ENCODE measurements around the gene APBA2.

The APBA2 gene

DNA sequence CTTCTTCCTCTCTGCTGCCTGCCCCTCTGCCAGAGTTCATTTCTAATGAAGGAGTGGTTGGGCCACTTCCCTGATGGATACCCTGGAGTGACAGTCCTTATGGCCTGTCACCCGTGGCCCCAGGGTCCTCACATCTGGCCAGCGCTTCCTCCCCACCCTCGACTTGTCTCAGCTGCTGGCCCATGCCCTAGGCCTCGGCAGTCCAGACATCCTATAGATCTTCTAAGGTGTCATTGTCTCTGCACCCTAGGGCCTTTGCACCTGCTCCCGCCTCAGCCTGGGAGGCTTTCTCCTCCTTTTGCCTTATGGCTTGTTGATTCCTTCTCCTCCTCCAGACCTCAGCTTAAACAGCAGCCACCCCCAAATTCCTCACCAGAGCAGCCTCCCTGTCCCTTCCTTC lies 202.9 kb downstream of the APBA2 start:
- no peak for DNase-seq (ENCODE audit: low read depth)

DNA sequence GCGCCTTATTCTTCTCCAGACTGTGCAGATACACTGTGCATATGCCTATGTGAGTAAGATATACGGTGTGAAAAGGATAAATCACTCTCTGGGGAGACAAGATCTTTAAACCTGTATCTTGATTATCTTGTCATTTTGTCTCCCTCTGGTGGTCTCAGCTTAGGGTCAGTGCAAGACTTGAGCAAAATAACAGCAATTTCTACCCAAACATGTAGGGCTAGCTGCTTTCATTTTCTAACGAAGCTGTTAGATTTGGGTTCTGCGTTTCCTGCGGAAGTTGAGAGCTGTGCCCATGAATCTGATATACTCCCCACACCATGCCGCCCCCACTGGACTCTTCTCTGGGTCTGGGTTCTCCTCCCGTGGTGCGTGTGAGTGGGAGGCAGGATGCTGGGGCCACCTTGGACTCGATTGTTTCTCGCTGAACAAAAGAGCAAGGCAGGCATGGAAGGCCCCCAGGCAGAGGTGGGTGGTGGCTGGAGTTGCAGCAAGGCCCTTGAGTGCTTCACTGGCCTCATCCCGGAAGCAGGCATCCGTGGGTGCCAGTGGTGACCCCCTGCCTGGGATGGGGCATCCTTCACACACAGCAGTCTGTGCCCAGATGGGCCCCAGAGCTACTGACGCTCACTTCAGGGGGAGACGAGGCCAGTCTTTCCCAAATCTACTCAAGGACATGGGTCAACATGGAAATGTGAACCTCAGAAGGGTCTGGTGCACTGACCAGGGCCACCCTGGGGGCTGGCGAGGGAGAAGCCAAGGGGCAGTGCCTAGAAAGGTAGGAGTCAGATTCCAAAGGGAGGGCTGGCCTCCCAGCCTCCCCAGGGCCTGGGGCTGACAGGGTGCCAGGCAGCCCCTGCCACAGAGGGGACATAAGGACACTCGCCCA lies 204.2 kb downstream of the APBA2 start:
- no peak for DNase-seq (ENCODE audit: low read depth)

DNA sequence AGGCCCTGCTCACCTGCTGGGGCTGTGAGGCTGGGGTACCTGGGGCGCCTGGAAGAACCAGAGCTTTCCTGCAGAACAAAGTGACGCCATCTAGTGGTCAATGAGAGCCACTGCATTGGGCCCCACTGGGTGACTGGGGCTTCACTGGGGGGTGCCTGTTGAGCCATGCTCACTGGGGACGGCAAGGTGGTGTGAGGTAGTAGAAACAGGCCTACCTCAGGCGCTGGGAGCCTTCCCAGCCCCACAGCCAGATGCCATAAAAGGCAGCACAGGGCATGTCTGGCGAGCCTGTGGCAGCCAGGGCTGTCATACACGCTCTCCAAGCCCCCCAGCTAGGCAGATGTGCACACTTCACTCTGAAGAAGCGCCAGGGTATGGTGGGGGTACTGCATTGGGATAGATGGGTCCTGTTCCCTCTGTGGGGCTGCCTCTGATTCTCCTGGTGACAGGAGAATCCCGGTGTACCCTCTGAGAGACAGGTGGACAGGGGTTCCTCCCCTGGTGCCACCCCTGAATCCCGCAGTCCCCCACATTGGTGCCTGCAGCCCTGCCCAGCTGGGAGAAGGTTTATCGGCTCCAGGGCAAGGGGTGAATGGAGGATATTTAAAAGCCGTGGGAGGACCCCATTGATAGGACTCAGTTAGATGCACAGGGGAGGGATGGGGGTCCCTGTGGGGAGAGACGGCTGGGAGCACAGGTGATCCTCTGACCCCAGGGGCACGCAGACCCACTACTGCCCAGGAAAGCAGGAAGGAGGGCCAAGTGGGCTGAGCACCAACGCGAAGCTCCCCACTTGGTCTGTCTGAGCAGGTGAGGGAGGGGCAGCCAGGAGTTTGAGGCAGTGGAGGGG lies 205.1 kb downstream of the APBA2 start:
- DNase-seq (ENCODE audit: low read depth): peak; percentile 45

DNA sequence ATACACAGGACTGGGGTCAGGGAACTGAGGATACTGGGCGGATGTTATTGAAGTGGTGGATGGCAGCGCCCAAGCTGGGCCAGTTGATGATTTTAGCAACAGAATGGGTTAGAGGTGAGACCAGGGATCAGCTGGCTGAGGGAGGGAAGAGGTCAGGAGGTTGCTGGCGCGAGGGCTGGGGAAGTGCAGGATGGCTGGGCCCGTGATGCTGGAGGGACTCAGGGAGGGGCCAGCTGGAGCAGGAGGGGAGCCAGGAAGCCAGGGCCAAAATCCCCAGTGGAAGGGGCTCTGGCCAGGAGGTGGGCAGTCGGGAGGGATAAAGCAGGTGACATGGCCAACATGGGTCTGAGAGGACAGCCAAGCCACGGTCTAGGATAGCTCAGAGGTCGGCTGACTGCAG lies 205.9 kb downstream of the APBA2 start:
- no peak for DNase-seq (ENCODE audit: low read depth)

DNA sequence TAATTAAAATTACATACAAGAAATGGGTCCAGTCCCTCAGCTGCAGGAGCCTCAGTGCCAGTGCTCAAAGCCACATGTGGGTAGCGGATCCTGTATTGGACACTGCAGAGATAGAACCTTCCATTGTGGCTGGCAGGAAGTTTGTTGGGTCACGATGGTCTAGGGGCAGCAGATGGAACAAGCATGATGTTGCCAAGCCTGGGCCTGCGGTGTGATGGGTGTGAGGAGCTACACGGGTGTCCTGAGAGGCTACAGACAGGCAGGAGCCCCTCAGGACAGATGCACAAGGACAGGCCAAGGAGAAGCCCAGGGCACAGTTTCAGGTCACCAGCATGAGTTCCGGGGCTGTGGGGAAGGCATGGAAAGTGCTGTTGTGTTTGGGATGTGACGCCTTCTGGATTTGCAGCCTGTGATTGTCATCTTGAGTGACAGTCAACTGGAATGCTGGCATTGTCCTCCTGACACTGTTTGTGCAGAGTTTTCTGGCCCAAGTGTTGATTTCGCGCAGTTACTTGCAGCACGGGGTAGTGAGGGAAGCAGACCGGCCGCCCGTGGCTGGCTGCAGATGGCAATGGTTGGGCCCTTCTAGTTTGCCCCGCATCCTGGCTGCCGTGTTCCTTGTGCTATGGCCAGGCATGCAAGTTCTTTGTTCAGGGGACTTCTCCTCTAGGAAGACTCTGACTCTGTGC lies 206.7 kb downstream of the APBA2 start:
- DNase-seq (ENCODE audit: low read depth): no peak

DNA sequence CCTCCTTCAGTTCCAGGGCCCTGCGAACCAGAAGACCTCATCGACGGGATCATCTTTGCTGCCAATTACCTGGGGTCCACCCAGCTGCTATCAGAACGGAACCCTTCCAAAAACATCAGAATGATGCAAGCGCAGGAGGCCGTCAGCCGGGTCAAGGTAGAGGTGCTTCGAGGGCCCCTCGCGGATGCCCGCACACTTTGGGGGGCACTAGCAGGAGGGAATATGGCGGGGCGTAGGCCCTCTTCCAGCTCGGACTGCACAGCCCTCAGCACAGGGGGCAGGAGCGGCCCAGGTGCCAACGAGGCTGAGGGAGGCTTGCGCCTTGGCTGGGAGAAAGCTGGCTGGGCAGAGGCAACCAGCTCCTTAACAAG lies 207.3 kb downstream of the APBA2 start:
- no peak for DNase-seq (ENCODE audit: low read depth)

DNA sequence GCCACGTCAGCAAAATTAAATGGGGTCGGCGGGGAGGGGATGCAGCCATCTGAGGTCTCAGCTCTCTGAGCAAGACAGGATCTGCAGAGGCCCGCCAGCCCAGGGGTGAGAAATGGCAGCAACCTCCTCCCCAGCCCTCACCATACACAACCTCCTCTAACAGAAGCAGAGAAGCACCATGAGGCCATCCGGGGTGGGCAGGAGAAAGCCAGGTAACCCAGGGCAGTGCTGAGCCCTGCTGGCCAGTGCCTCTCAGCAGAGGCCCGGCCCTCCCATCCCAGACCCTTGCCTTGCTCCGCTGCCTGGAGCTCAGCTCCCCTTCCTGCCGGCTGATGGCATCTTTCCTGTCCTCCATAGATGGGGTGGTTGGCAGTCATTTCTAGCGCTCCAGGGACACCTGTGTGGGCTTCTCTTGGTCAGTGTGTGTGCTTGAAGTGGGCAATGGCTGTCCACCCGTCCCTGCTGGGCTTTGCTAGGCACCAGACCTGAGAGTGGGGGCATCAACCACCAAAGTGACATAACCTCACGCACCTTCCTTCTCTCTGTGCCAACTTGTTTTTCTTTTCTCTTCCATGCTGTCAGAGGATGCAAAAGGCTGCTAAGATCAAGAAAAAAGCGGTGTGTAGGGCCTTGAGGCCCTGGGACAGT lies 208.0 kb downstream of the APBA2 start:
- DNase-seq (ENCODE audit: low read depth): no peak

DNA sequence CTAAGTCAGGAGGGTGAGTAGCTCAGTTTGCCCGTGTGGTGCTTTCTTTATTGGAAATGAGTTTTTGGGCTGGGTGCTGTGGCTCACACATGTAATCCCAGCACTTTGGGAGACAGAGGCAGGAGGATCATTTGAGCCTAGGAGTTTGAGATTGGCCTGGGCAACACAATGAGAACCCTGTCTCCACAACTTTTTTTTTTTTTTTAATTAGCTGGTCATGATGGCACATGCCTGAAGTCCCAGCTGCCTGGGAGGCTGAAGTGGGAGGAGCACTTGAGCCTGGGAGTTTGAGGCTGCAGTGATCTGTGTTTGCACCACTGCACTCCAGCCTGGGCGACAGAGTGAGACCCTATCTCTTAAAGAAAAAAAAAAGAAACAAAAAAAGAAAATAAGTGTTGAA lies 208.9 kb downstream of the APBA2 start:
- DNase-seq (ENCODE audit: low read depth): no peak

DNA sequence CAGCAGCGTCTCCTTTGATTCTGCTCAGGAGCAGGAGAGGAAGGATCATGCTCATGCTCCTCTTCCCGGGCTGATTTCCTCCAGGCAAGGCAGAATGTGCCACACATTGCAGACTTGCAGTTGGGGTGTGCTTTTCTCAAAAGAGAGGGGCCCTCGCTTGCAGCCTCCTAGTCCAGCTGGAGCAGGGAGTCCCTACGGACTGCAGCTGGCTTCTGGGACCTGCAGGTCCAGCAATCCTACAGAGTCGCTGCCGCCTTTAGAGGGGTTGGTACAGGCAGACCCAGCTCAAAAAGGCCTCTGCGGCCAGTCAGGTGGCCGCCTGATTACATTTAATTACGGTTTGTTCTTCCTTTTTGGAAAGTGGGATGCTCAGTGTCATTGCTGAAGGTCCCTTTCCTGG lies 210.0 kb downstream of the APBA2 start:
- DNase-seq (ENCODE audit: low read depth): no peak

DNA sequence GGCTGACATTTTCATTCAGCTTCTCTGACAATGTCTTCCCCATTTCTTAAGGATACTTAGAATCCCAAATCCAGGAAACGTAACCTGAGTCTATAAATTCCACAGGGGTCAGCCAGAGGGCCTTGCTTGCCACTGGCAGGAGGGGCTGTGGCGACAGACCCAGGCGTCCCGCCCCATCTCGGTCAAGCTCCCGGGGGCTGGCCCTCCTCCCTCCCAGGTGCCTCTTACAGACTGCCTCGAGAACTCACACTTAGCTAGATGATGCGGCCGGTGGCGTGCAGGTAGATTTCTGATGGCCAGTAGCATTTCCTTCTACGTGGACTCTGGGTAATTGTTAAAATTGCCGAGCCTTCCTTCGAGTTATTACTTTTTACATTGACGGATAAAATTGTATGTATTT lies 211.4 kb downstream of the APBA2 start:
- DNase-seq (ENCODE audit: low read depth): no peak

DNA sequence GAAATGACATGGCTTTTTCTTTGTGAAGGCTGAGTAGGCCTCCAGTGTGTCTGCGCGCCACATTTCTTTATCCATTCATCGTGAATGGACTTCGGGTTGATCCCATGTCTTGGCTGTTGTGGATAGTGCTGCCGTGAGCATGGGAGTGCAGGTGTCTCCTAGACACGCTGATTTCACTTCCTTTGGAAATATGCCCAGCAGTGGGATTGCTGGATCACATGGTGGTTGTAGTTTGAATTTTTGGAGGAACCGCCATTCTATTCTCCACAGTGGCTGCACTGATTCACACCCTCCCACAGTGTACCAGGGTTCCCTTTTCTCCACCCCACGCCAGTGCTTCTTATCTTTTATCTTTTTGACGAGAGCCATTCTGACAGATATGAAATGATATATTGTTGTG lies 212.2 kb downstream of the APBA2 start:
- DNase-seq (ENCODE audit: low read depth): no peak

DNA sequence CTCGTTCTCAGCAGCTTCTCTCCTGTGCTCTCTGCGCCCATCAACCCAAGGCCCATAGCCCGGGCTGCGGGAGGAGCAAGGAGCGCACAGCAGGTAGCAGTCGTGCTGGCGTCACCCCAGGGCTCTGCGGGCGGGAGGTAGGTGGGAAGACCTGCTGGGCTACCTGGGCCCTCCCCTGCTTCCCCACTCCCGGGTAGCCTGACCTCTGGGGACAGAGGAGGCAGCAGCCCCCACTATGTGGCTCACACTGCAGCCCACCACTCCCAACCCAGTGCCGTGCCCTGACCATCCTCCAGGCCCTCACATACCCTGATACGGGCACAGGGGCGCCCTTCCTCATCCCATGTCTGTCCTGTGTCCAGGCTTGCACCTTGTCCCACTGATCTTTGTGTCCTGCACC lies 212.9 kb downstream of the APBA2 start:
- DNase-seq (ENCODE audit: low read depth): no peak

DNA sequence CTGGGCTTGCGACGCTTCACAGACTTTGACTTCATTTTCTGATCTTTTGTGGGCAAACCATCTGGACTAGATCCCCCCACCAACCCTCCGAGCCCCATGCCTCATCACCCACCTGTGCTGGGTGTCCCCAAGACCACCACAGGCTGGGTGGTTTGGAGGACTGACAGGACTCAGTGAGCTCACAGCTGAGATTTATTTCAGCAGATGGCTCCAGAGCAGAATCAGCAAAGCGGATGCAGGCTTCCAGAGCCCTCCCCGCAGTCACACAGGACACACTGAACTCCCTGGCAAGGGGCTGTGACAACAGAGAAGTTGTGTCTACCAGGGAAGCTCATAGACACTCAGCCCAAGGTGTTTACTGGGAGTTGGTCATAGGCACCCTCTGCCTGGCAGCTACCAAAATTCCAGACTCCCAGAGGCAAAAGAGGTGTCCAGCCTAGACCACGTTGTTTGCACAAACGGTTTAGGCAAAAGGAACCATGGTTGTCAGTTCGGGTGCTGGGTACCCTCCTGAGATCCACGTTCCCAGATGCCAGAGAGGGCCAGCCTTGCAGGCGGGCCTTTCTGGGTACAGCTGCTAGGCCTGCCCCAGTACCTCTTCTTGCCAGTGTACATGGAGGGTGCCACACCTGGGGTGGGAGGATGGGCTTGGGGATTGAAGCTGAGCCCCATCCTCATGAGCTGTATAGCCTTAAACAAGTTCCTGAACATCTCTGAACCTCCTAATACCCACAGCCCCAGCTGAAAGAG lies 213.5 kb downstream of the APBA2 start:
- no peak for DNase-seq (ENCODE audit: low read depth)

DNA sequence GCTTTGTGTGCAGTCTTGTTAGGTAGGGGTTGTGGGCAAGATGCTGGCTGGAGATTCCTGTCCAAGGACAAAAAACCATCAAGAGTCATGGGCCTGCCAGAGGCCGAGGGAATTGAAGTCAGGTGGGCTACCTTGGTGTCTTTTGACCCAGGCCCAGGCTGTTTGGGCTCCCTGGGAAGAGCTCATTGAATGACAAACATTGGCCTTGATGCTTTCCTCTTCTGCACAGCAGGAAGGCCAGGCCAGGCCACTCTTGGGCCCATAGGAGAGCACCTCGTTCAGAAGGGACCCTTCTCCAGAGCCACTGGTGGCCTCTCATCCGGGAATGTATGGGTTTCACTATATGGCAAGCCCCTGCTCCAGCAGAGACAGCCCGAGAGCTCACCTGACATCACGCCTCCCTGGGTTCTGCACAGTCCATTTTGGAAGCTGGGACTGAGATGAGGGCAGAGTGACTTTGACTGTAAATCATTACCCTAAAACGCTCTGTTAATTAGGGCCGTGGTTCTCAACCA lies 214.8 kb downstream of the APBA2 start:
- DNase-seq (ENCODE audit: low read depth): no peak

DNA sequence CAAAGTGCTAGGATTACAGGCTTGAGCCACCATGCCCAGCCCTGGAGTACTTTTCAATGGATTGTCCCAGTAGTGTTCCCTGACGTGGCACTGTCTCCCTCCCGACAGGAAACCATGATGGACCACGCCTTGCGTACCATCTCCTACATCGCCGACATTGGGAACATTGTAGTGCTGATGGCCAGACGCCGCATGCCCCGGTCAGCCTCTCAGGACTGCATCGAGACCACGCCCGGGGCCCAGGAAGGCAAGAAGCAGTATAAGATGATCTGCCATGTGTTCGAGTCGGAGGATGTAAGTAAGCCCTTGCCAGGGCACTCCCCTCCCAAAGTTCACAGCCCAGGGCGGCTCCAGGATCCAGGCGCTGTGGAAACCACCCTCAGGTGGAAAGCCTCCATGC lies 215.7 kb downstream of the APBA2 start:
- DNase-seq (ENCODE audit: low read depth): no peak

DNA sequence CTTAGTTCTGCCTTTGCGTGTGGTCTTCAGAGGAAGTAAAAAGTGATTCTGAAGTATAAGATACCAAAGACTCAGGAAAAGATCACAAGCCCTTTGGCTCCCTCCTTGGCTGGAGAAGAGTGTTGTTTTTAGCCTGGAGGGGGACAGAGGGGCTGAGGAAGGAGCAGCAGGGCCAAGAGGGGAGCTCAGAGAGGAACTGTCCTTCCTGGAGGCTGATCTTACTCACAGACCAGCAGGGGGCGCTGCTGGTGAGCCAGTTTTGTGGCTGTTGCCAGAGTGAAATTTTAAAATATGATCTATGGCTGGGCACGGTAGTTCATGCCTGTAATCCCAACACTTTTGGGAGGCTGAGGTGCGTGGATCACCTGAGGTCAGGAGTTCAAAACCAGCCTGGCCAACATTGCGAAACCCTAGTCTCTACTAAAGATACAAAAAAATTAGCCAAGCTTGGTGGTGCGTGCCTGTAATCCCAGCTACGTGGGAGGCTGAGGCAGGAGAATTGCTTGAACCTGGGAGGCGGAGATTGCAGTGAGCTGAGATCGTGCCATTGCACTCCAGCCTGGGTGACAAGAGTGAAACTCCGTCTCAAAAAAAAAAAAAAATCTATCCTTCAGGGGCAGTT lies 216.5 kb downstream of the APBA2 start:
- peak; percentile 58 for DNase-seq (ENCODE audit: low read depth)

DNA sequence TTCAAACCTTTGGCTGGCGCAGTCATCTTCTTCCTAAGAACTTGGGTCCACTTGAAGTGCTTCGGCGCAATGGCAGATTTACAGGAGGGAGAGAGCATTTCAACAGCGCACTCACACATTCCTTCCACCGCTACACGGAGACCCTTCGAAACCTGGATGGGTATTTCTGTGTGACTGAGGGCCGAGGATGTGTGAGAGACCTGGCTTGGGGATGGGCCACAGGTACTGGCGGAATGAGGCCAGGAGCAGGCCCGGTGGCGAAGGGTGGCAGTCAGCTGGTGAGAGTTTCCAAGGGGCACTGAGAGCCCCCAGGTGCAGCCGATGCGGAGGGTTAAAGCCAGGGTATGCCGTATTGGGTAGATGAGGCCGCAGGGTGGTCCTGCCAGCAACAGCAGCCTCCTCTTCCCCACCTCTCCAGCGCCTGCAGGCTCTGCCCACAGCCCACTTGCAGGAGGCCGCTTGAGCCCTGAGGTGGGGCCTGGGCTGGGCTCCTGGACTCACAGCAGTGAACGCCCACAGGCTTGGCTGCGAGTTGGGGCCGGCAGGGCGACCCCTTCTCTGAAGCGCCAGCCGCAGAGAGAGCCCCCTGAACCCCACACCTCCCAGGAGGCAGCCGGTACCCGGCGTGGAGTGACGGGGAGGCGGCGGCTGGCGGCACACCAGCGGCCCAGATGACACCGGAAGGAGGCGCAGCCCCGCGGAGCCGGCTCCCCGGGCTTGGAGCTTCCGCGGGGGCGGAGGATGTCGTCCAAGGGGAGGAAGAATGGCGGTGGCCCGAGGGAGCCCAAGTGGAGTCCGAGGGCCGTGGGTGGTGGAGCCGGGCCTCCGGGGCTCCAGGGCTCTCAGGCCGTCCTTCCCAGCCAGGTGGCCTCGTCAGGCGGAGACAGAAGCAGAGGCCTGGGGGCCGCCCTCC lies 217.4 kb downstream of the APBA2 start:
- no peak for DNase-seq (ENCODE audit: low read depth)

DNA sequence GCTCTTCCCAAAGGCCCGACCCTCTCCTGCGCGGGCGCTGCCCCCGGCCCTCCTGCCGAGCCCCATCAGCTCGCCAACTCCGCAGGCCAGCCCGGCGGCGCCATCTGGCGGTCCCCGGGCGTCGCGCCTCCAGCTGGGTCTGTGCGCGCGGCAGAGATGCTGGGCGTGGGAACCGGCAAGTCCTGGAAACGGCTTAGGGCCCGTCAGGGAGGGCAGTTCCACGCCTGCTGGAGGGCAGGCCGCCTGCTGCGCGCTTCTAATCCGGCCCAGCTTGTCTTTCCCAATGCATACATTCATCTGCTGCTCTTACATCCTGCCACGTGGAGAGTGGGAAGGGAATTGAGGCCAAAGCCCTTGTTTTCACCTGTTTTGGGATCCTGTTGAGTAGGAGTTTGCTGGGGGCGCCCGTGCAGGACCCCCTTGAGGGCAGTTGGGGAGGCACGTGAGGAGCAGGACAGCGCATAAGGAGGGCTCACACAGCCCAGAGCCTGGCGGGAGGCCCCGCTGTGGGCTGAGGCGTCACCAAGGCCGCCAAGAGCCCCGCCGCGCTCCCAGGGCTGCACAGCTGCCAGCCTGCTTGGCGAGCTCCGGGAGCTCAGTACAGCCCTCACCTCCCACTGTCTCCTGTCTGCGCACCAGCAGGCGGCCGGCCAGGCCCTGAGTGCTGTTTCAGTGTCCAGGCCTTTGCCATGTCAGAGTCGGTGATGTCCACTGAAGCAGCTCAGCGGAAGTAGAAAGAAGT lies 218.2 kb downstream of the APBA2 start:
- peak; percentile 71 for DNase-seq (ENCODE audit: low read depth)

DNA sequence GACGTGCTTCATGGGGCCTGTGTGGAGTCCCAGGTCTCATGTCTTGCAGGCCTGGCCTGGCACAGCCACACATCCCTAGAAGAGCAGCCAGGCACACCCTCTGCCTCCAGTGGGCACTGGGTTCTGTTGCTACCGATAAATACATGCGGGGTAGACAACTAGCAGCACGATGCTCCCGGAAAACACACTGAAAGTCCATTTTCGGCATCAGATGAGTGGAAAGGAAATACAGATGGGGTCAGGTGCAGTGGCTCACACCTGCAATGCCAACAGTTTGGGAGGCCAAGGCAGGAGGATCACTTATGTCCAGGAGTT lies 218.7 kb downstream of the APBA2 start:
- no peak for DNase-seq (ENCODE audit: low read depth)
